ENCODE measurements around the gene ENTPD2.

The ENTPD2 gene

GRCh38 chr9:137018761-137019559, 34.9 kb downstream of the ENTPD2 start:
- no peak overlapping the region for H3K4me3 ChIP-seq (ENCODE audit: low read depth, low read length)

- H3K4me3 ChIP-seq (ENCODE audit: low read depth, low read length) = no peak overlapping the region
These were observed 35.9 kb downstream of the ENTPD2 start for GRCh38 chr9:137017791-137018497.

DNA sequence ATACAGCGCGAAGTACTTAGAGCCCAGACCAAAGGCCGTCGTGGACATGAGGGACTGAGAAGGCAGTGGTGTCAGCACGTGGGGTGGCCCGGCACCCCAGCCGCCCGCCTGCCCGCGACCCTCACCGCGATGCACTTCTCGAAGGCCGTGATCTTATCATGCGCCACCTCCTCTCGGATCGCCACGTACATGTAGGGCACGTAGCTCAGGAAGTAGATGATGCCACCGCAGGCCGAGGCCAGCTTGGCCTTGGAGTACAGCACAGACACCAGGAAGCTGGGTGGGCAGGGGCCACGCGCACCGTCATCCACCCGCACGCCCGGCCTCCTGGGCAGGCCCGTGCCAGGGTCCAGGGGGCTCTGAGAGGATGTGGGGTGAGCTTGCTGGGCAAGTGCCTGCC, 36.8 kb downstream of the ENTPD2 start:
- H3K4me3 ChIP-seq (ENCODE audit: low read depth, low read length) = no peak overlapping the region

DNA sequence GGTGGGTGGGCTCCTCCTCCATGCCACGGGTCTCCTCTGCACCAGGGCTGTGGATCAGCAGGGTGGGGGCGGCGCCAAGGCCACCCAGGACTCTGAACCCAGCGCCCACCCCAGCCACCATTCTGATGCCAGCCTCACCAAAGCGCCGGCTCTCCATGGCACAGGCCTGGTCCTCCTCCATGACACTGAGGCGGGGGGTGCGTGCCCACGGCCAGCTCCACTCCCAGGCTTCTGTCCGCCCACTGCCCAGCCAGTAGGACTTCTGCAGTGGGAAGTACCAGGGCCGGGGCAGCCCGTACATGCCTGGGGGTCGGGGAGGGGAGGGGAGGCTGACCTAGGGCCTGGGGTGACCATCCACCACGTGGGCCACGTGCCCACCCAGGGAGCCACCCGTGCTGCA, 37.4 kb downstream of the ENTPD2 start:
- no peak overlapping the region for H3K4me3 ChIP-seq (ENCODE audit: low read depth, low read length)

DNA sequence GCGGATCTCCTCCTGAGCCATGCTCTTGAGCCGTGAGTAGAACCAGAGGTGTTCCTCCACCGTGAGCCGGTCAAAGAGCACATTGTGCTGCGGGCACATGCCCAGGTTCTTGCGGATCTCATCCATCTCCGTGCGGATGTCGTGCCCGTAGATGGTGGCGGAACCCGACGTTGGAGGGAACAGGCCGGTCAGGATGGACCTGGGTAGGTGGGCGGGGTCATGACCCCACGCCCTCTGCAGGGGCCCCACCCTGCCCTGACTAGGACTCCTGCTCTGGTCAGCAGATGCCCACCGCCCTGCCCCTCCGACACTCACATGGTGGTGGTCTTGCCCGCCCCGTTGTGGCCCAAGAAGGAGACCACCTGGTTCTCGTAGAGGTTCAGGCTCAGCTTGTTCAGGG, 37.9 kb downstream of the ENTPD2 start:
- H3K4me3 ChIP-seq (ENCODE audit: low read depth, low read length) = no peak overlapping the region

GRCh38 chr9:137015540-137015930, 38.3 kb downstream of the ENTPD2 start:
- H3K4me3 ChIP-seq (ENCODE audit: low read depth, low read length) = no peak overlapping the region

- H3K4me3 ChIP-seq (ENCODE audit: low read depth, low read length) = no peak overlapping the region
These were observed 38.9 kb downstream of the ENTPD2 start for GRCh38 chr9:137014776-137015539.

DNA sequence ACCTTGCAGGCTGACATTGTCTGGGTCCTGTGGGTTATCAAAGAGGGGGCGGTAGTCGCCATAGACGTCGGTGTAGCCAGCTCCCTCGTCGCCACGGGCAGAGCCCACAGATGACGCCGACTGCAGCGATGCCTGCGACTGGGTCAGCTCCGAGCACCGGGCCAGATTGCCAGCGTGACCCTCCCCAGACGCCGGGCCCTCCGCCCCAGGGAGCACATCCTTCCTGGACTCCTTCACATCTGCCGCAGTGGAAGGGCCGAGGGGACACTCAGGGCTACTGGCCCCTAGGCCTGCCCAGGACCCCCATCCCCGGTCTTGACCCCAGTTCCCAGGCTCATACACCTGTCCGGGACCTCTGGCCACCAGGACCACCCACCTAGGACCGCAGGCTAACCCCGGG, 39.7 kb downstream of the ENTPD2 start:
- H3K4me3 ChIP-seq (ENCODE audit: low read depth, low read length) = no peak overlapping the region

DNA sequence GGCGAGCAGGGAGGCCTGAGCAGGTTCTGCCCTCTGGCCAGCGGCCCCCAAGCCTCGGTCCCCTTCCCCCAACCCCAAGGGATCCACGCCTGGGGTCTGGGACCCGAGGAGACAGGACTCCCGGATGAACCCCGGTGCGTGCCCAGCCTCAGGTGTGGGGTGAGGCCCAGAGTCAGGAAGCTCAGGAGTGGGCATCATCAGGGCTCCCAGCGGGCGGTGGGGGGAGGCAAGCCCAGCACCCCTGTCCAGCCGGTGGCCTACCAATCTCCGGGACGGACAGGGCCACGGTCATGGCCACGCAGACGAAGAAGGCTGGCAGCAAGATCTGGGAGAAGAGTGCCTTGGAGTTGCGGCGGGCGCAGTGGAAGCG, 40.3 kb downstream of the ENTPD2 start:
- no peak overlapping the region for H3K4me3 ChIP-seq (ENCODE audit: low read depth, low read length)

GRCh38 chr9:137012694-137013570, 40.9 kb downstream of the ENTPD2 start:
- H3K4me3 ChIP-seq (ENCODE audit: low read depth, low read length) = no peak overlapping the region

DNA sequence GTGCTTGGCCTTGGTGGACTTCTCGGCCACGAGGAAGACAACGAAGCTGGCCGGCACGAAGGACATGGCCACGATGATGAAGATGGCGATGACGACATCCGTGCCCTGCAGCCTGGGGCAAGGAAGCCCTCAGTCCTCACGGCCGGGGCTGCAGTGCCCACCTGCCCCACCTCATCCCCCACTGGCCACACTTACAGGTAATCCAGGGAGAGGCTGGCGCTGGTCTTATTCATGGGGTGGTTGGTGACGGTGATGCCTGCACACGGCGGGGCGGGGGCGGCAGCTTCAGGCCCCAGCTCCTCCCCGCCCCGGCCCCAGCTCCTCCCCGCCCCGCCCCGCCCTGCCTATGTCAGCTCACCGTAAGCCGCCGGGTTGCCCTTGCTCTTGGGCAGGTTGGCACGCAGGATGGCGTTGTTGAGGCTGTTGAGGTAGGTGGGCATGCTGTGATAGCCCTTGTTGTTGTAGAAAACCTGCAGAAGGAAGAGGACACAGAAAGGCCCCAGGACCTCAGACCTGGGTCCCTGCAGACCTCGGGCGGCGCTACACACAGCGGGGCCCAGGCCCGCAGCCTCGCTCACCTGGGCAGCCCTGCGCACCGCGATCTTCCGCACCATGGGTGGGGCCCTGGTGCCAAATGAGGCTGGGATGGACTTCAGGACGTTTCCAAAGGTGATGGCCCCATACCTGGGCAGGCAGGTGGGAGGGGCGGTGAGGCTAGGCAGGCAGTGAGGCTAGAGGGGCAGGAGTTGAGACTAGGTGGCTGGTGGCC, 41.8 kb downstream of the ENTPD2 start:
- no peak overlapping the region for H3K4me3 ChIP-seq (ENCODE audit: low read depth, low read length)

- no peak overlapping the region for H3K4me3 ChIP-seq (ENCODE audit: low read depth, low read length)
These were observed 42.7 kb downstream of the ENTPD2 start for GRCh38 chr9:137011156-137011555.

- H3K4me3 ChIP-seq (ENCODE audit: low read depth, low read length) = no peak overlapping the region
These were observed 43.7 kb downstream of the ENTPD2 start for GRCh38 chr9:137009938-137010732.

- H3K4me3 ChIP-seq (ENCODE audit: low read depth, low read length) = no peak overlapping the region
These were observed 44.6 kb downstream of the ENTPD2 start for GRCh38 chr9:137009217-137009616.

DNA sequence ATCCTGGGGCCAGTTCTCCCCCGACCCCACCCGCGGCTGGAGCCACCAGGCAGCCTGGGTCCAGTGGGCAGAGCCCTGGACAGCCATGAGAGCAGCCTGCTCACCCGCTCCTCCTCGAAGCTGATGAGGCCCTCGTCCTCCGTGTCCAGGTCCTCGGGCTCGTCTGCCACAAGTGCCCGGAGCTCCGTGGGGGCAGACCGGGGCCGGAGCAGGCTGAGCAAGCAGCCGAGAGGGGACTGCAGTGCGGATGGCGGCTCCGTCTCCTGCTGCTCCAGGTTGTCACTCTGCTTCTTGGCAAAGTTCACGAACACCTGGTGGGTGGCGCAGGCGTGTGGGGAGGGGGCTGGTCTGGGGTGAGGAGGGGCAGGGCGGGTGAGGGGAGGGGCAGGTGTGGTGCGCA, 45.5 kb downstream of the ENTPD2 start:
- no peak overlapping the region for H3K4me3 ChIP-seq (ENCODE audit: low read depth, low read length)

DNA sequence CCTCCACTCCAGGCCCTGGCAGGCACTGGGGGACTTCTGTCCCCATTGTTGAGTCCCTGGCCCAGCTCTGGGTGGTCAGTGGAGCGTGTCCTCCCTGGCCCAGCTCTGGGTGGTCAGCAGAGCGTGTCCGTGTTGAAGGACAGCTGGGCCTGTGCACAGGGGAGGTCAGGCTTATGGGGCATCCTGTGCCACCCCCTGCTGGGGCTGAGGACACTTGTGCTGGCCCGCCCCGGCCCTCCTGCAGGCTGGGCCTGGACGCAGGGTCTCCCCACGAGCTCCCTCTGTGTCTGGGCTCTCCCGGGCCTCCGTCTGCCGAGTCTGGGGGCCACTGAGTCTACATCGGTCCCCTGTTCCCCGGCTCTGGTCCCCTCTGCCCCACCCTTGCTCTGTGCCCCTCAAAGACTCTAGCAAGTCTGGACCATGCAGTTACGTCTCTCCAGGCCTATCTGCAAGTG, 46.0 kb downstream of the ENTPD2 start:
- H3K4me3 ChIP-seq (ENCODE audit: low read depth, low read length) = no peak overlapping the region

- no peak overlapping the region for H3K4me3 ChIP-seq (ENCODE audit: low read depth, low read length)
These were observed 46.6 kb downstream of the ENTPD2 start for GRCh38 chr9:137007108-137007815.
